Measurements from ENCODE around the gene CNTN2.

The CNTN2 gene

DNA sequence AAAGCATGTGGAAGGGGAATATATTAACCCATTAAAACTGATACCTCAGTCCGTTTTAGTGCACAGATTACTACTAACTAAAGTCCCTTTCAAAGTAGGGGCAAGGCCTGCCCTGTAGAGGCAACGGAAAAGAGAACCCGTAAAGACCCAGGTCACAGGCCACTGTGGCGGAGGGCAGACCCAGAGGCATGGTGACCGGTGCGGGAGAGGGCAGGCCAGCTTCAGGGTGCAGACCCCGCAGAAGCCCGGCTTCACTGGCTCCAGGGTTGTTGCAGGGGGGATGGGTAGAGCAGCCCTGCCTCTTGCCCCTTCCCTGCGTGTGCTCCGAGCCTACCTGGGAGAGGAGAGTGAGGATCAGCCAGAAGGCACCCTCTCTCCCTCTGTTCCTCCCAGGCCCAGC lies 17.7 kb downstream of the CNTN2 start:
- H3K4me2 ChIP-seq: no peak overlapping the region
- no peaks in the 10 kb centered on the region for H4K20me1 ChIP-seq
- no peak for TF ChIP-seq Cebpa-rat (IDR thresholded peaks at IDR 0.05)
- peaks cover 15% of the 10 kb centered on the region for H3K4me1 ChIP-seq
- H3K4me3 ChIP-seq: no peak overlapping the region
- no peaks in the 10 kb centered on the region for H3K27me3 ChIP-seq
- H3K27ac ChIP-seq: peak overlapping the region; percentile 36; the same call in 1 of the 2 replicates
- 0 out of 2 replicates have a peak overlapping the region, but pooled peaks have one; percentile 32 for H3K9ac ChIP-seq
- H3K9me3 ChIP-seq: no peaks in the 10 kb centered on the region
- H3K36me3 ChIP-seq: no peaks in the 10 kb centered on the region

DNA sequence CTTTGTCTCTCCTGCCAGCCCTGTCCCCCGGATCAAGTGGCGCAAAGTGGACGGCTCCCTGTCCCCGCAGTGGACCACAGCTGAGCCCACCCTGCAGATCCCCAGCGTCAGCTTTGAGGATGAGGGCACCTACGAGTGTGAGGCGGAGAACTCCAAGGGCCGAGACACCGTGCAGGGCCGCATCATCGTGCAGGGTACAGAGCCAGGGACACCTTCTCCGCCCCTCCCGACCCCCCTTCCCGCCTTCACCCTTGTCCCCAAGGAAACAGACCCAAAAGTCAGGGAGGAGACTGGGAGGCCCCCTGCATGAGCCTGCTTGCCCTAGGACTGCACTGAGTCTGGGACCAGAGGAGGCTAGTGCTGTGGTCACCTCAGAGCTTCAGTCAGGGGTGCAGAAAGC lies 18.2 kb downstream of the CNTN2 start:
- Histone ChIP-seq H3K4me2 (peak overlapping the region; percentile 41), H3K4me1 (peaks cover 12% of the 10 kb centered on the region), H3K27me3 (no peaks in the 10 kb centered on the region), H4K20me1 (no peaks in the 10 kb centered on the region), H3K9me3 (no peaks in the 10 kb centered on the region), H3K36me3 (no peaks in the 10 kb centered on the region), H3K9ac (0 out of 2 replicates have a peak overlapping the region, but pooled peaks have one; percentile 32), H3K27ac (0 out of 2 replicates have a peak overlapping the region, but pooled peaks have one; percentile 36), H3K4me3 (no peak overlapping the region)
- no peak for TF ChIP-seq Cebpa-rat (IDR thresholded peaks at IDR 0.05)

DNA sequence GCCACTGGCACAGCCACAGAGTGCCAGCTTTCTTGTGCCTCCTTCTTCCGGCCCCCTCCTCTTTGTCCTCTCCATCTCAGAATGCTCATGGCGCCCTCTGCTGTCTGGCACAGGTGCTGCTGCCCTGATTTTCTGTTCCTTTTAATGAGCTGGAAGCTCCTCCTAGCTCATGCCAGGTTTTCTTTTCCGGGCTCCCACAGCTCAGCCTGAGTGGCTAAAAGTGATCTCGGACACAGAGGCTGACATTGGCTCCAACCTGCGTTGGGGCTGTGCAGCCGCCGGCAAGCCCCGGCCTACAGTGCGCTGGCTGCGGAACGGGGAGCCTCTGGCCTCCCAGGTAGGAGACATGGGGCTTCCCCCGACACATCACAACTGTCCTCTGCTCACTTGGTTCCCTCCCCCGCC lies 18.7 kb downstream of the CNTN2 start:
- H3K9ac ChIP-seq: no peak overlapping the region
- no peaks in the 10 kb centered on the region for H4K20me1 ChIP-seq
- peaks cover 7% of the 10 kb centered on the region for H3K4me1 ChIP-seq
- H3K36me3 ChIP-seq: no peaks in the 10 kb centered on the region
- peak overlapping the region; percentile 41 for H3K4me2 ChIP-seq
- 0 out of 2 replicates have a peak overlapping the region, but pooled peaks have one; percentile 36 for H3K27ac ChIP-seq
- TF ChIP-seq Cebpa-rat (IDR thresholded peaks at IDR 0.05): no peak
- no peaks in the 10 kb centered on the region for H3K27me3 ChIP-seq
- no peaks in the 10 kb centered on the region for H3K9me3 ChIP-seq
- H3K4me3 ChIP-seq: no peak overlapping the region

DNA sequence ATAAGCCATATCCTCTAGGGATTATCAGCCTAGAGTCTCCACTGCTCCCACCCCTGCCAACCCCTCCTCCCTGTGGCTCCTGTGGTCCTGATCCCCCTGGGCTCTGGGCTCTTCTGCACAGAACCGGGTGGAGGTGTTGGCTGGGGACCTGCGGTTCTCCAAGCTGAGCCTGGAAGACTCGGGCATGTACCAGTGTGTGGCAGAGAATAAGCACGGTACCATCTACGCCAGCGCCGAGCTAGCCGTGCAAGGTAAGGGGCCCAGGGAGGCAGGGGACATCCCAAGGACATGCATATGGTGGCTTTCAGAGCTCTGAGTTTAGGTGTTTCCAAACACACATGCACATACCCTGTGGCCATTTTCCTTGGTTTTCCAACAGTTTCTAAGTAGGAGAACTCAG lies 19.3 kb downstream of the CNTN2 start:
- Histone ChIP-seq H3K27ac (no peak overlapping the region), H4K20me1 (no peaks in the 10 kb centered on the region), H3K4me3 (no peak overlapping the region), H3K36me3 (no peaks in the 10 kb centered on the region), H3K4me1 (peaks cover 7% of the 10 kb centered on the region), H3K27me3 (no peaks in the 10 kb centered on the region), H3K9ac (no peak overlapping the region), H3K9me3 (no peaks in the 10 kb centered on the region), H3K4me2 (no peak overlapping the region)
- TF ChIP-seq Cebpa-rat (IDR thresholded peaks at IDR 0.05): no peak

DNA sequence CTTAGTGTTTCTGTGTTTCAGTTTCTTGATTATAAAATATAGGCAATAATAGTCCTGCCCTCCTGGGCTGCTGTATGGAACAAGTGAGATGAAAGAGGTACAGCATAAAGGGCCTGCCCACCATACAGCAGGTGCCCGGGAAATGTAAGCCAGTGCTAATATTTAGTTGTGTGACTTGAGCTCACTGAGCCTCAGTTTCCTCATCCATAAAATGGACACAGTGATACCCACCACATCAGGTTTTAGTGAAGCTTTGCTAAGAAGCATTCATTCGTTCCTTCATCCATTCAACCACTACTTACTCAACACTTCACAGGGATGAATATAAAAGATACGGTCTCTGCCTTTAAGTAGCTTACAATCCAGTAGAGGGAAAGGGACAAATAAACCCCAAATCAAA lies 19.9 kb downstream of the CNTN2 start:
- Histone ChIP-seq H4K20me1 (no peaks in the 10 kb centered on the region), H3K9ac (no peak overlapping the region), H3K9me3 (no peaks in the 10 kb centered on the region), H3K27ac (no peak overlapping the region), H3K4me1 (peaks cover 7% of the 10 kb centered on the region), H3K4me2 (no peak overlapping the region), H3K27me3 (no peaks in the 10 kb centered on the region), H3K36me3 (no peaks in the 10 kb centered on the region), H3K4me3 (no peak overlapping the region)
- TF ChIP-seq Cebpa-rat (IDR thresholded peaks at IDR 0.05): no peak

DNA sequence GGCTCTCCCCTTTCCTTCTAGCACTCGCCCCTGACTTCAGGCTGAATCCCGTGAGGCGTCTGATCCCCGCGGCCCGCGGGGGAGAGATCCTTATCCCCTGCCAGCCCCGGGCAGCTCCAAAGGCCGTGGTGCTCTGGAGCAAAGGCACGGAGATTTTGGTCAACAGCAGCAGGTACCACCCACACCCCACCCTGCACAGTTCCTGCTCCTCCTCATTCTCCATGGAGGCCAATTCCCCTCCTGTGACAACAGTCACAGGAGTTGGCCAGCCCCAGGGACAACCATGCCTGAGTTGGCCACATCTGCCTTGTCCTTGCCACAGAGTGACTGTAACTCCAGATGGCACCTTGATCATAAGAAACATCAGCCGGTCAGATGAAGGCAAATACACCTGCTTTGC lies 21.3 kb downstream of the CNTN2 start:
- Histone ChIP-seq H3K27me3 (no peaks in the 10 kb centered on the region), H3K27ac (no peak overlapping the region), H3K9me3 (no peaks in the 10 kb centered on the region), H3K36me3 (no peaks in the 10 kb centered on the region), H3K4me1 (peaks cover 7% of the 10 kb centered on the region), H3K4me3 (no peak overlapping the region), H3K4me2 (no peak overlapping the region), H4K20me1 (no peaks in the 10 kb centered on the region), H3K9ac (no peak overlapping the region)
- TF ChIP-seq Cebpa-rat (IDR thresholded peaks at IDR 0.05): no peak

DNA sequence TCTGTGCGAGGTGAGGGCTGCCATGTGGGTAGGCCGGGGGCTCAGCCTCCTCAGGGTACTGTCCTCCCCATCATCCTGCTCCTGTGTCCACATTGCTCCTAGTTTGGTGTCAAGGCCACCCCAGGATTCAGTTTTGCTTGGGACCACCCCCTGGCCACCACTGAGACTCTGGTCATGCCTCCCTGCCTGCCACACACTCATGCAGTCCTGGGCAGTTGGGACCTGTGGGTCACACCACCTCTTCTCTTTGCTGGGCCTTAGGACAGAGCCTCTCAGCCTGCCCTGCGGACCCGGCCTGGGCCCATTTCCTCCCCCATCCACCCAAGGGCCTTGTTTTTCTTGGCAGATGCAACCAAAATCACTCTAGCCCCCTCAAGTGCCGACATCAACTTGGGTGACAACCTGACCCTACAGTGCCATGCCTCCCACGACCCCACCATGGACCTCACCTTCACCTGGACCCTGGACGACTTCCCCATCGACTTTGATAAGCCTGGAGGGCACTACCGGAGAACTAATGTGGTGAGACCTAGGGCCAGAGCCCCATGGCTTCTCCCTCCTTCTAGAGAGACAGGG lies 21.8 kb downstream of the CNTN2 start:
- Histone ChIP-seq H3K36me3 (no peaks in the 10 kb centered on the region), H3K4me2 (no peak overlapping the region), H4K20me1 (no peaks in the 10 kb centered on the region), H3K27ac (no peak overlapping the region), H3K9ac (no peak overlapping the region), H3K27me3 (no peaks in the 10 kb centered on the region), H3K9me3 (no peaks in the 10 kb centered on the region), H3K4me1 (peaks cover 7% of the 10 kb centered on the region), H3K4me3 (no peak overlapping the region)
- TF ChIP-seq Cebpa-rat (IDR thresholded peaks at IDR 0.05): no peak

DNA sequence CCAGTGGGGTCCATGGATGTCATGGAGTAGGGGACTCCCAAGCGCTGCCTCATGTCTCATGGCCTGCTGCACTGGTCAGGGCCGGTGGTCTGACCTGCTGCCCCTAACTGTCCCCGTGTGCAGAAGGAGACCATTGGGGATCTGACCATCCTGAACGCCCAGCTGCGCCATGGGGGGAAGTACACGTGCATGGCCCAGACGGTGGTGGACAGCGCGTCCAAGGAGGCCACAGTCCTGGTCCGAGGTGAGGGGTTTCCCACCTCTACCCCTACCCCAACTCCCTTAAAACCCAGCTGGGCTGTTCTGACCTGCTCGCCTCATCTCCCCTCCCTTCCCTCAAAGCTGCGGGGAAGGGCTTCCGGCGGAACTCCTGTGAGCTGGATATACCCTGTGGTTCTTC lies 22.7 kb downstream of the CNTN2 start:
- no peak overlapping the region for H3K4me3 ChIP-seq
- no peak overlapping the region for H3K9ac ChIP-seq
- TF ChIP-seq Cebpa-rat (IDR thresholded peaks at IDR 0.05): no peak
- H3K4me2 ChIP-seq: no peak overlapping the region
- no peaks in the 10 kb centered on the region for H3K27me3 ChIP-seq
- no peaks in the 10 kb centered on the region for H3K36me3 ChIP-seq
- H3K27ac ChIP-seq: no peak overlapping the region
- no peaks in the 10 kb centered on the region for H3K9me3 ChIP-seq
- peaks cover 7% of the 10 kb centered on the region for H3K4me1 ChIP-seq
- H4K20me1 ChIP-seq: no peaks in the 10 kb centered on the region

DNA sequence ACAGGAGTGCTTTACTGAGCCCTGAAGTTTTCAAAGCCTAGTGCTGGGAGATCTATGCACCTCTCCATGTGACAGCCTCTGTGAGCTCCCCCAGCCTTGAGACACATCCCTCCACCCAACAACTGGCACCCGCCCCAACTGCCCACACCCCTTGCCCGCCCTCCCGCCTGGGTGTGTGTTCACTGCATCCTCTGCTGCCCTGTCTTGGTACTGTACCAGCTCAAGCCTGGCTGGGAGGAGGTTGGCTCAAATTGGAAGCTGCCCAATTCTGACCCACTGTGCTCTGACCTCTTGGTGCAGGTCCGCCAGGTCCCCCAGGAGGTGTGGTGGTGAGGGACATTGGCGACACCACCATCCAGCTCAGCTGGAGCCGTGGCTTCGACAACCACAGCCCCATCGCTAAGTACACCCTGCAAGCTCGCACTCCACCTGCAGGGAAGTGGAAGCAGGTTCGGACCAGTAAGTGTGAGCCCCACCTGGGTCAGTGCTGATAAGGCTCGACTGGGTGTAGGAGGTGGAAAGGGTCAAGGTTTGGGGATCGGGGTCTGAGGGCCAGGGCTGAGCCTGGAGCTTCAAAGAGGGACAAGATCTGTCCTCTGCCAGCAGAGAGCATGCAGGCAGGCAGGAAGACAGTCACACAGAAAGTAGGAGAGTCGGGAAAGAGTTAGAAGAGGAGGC lies 23.3 kb downstream of the CNTN2 start:
- no peak overlapping the region for H3K9ac ChIP-seq
- no peaks in the 10 kb centered on the region for H3K27me3 ChIP-seq
- H3K4me1 ChIP-seq: peaks cover 2% of the 10 kb centered on the region
- H4K20me1 ChIP-seq: no peaks in the 10 kb centered on the region
- no peaks in the 10 kb centered on the region for H3K9me3 ChIP-seq
- H3K36me3 ChIP-seq: no peaks in the 10 kb centered on the region
- no peak for TF ChIP-seq Cebpa-rat (IDR thresholded peaks at IDR 0.05)
- H3K4me3 ChIP-seq: no peak overlapping the region
- H3K4me2 ChIP-seq: no peak overlapping the region
- H3K27ac ChIP-seq: no peak overlapping the region

DNA sequence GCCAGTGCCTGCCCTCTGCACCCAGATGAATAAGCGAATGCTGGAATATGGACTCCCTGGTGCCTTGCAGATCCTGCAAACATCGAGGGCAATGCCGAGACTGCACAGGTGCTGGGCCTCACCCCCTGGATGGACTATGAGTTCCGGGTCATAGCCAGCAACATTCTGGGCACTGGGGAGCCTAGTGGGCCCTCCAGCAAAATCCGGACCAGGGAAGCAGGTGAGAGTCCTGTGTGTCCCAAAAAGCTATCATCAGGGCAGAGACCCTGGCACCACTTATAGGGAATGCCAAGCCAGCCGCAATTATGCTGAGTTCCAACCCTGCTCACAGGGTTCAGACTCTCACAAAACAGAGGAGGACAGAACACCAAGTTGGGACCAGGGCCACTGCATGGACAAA lies 24.0 kb downstream of the CNTN2 start:
- Histone ChIP-seq H3K9ac (no peak overlapping the region), H3K4me2 (no peak overlapping the region), H3K27ac (no peak overlapping the region), H3K9me3 (no peaks in the 10 kb centered on the region), H3K27me3 (no peaks in the 10 kb centered on the region), H3K4me3 (no peak overlapping the region), H3K4me1 (no peaks in the 10 kb centered on the region), H4K20me1 (no peaks in the 10 kb centered on the region), H3K36me3 (no peaks in the 10 kb centered on the region)
- TF ChIP-seq Cebpa-rat (IDR thresholded peaks at IDR 0.05): no peak

Data from BLaER1 (cell line).